Measurements from ENCODE around the gene MALL. TPM values are rescaled to one million over a fixed set of nuclear protein-coding genes. Genes with fewer than 3 reads are reported as not detected.

Gene MALL
- total and polyA plus RNA-seq, 10 of the 15 experiments (the other 5 are each of a cell fraction or from before 2014, with no cell fraction given), result 0.26 TPM; not detected in 9

DNA sequence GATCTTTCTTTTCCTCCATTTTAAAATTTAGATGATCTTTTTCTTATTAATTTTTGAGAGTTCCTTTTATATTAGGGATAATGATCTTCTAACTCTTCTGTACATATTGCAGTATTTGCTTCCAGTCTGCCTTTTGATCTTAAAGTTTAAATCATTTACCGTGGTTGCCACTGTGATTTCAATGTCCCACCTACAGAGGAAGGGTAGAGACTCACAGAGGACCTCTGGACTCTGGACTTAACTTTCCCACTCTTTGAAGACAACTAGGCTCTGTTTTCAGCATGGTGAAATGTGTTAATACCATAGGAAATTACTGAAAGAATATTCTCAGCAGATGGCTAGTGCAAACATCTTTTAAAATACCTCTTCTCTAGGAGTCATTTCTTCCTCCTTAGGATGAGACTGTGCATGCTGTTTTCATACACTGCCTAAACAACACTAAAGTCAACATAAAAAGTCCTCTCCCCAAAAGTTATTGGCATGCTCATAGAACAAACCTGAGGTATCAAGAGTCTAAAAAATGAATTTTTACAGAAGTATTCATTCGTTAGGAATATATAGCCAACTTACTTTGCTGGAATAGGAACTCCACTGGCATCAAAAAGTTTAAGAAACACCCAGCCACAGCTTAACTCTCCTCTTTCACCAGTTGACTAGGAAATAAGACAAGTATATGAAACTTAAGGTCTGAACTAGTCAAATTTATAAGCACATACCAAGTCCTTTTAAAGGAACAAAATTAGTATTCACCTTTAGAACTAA lies 30.7 kb upstream of the MALL start:
- in situ Hi-C loops (cut with MboI), result no loop called here

More for the DNA sequence above, 30.7 kb upstream of the MALL start:
- WGBS (ENCODE audit: insufficient coverage, insufficient replicate concordance, low lambda C conversion rate, missing lambda C conversion rate), result 21% methylated on average over 2 of the region's 2 CpGs
- Histone ChIP-seq H4K20me1 (ENCODE audit: control insufficient read depth, insufficient read depth) (no peaks in the 10 kb centered on the region), H3K27me3 (replicated peaks in 1 of 2; ENCODE audit: control insufficient read depth in 2 of 2, insufficient read depth in 2 of 2, low read length in 1 of 2) (no peaks in the 10 kb centered on the region), H3K27ac (ENCODE audit: control insufficient read depth, insufficient read depth) (no peak overlapping the region), H3K79me2 (ENCODE audit: control insufficient read depth, insufficient read depth, low read length) (no peaks in the 10 kb centered on the region), H3K4me2 (ENCODE audit: control insufficient read depth, insufficient read depth) (no peak overlapping the region), H2AFZ (ENCODE audit: control insufficient read depth, low read depth, low read length) (no peak overlapping the region), H3K9ac (ENCODE audit: control insufficient read depth, insufficient read depth, low read length) (no peak overlapping the region), H3K9me3 (replicated peaks; ENCODE audit: control insufficient read depth, insufficient read depth, low read length) (no peaks in the 10 kb centered on the region), H3K36me3 (ENCODE audit: control insufficient read depth in 2 of 2, insufficient read depth in 2 of 2, low read length in 1 of 2) (no peaks in the 10 kb centered on the region), H3K4me3 (no peak overlapping the region), H3K4me1 (ENCODE audit: control insufficient read depth, insufficient read depth, low read length) (no peaks in the 10 kb centered on the region)
- ATAC-seq, result no peak
- ChIA-PET CTCF (no interaction called here), POLR2A (no interaction called here), SMC1A (ENCODE audit: uncharacterized antibody, unreplicated experiment) (no interaction called here), RAD21 (ENCODE audit: unreplicated experiment) (no interaction called here)
- DNase-seq (ENCODE audit: low read depth, low spot score), result no peak
- TF ChIP-seq FOXM1 (IDR thresholded peaks at IDR 0.05; ENCODE audit: low read depth, low read length) (no peak), NR2C1 (IDR thresholded peaks at IDR 0.05) (no peak), RUNX3 (IDR thresholded peaks at IDR 0.05; ENCODE audit: low read length) (no peak), SIN3A (IDR thresholded peaks at IDR 0.05; ENCODE audit: low read depth, low read length) (no peak), ZNF24 (IDR thresholded peaks at IDR 0.05) (no peak), GABPA (IDR thresholded peaks at IDR 0.05; ENCODE audit: low read depth) (no peak), MTA2 (IDR thresholded peaks at IDR 0.05; ENCODE audit: low read depth) (no peak), YBX1 (IDR thresholded peaks at IDR 0.05) (no peak)
- TF ChIP-seq, protein P1, sequence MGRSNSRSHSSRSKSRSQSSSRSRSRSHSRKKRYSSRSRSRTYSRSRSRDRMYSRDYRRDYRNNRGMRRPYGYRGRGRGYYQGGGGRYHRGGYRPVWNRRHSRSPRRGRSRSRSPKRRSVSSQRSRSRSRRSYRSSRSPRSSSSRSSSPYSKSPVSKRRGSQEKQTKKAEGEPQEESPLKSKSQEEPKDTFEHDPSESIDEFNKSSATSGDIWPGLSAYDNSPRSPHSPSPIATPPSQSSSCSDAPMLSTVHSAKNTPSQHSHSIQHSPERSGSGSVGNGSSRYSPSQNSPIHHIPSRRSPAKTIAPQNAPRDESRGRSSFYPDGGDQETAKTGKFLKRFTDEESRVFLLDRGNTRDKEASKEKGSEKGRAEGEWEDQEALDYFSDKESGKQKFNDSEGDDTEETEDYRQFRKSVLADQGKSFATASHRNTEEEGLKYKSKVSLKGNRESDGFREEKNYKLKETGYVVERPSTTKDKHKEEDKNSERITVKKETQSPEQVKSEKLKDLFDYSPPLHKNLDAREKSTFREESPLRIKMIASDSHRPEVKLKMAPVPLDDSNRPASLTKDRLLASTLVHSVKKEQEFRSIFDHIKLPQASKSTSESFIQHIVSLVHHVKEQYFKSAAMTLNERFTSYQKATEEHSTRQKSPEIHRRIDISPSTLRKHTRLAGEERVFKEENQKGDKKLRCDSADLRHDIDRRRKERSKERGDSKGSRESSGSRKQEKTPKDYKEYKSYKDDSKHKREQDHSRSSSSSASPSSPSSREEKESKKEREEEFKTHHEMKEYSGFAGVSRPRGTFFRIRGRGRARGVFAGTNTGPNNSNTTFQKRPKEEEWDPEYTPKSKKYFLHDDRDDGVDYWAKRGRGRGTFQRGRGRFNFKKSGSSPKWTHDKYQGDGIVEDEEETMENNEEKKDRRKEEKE (IDR thresholded peaks at IDR 0.05), result no peak
- TF ChIP-seq, protein P2, sequence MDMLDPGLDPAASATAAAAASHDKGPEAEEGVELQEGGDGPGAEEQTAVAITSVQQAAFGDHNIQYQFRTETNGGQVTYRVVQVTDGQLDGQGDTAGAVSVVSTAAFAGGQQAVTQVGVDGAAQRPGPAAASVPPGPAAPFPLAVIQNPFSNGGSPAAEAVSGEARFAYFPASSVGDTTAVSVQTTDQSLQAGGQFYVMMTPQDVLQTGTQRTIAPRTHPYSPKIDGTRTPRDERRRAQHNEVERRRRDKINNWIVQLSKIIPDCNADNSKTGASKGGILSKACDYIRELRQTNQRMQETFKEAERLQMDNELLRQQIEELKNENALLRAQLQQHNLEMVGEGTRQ (IDR thresholded peaks at IDR 0.05; ENCODE audit: borderline replicate concordance, low read depth, low read length), result no peak
- TF ChIP-seq, protein P3, sequence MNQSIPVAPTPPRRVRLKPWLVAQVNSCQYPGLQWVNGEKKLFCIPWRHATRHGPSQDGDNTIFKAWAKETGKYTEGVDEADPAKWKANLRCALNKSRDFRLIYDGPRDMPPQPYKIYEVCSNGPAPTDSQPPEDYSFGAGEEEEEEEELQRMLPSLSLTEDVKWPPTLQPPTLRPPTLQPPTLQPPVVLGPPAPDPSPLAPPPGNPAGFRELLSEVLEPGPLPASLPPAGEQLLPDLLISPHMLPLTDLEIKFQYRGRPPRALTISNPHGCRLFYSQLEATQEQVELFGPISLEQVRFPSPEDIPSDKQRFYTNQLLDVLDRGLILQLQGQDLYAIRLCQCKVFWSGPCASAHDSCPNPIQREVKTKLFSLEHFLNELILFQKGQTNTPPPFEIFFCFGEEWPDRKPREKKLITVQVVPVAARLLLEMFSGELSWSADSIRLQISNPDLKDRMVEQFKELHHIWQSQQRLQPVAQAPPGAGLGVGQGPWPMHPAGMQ (IDR thresholded peaks at IDR 0.05; ENCODE audit: borderline replicate concordance), result no peak
- intact Hi-C loops (cut with micrococcal nuclease; ENCODE audit: unreplicated experiment), result no loop called here
- BruUV-seq (replicated peaks), result no TSS peak
- FAIRE-seq, result no peak
